Colon (tissue), 2 donors: Measurements from ENCODE around the gene RFTN2.
"Not testable (repeated sequence)": the region's sequence is repeated elsewhere in the genome, so short reads cannot be mapped to it uniquely, and the experiment has no call there.

ENCODE experiments used
- FAIRE-seq: peaks from 2 replicates; lab custom pipeline; 2012; peaks lifted over from hg19 to GRCh38; lab: Jason Lieb, UNC
- donor health status: control.
- donor health status: control.

The RFTN2 gene

GRCh38 chr2:197674060-197674459, 1.3 kb downstream of the RFTN2 start:
- FAIRE-seq, result no peak

DNA sequence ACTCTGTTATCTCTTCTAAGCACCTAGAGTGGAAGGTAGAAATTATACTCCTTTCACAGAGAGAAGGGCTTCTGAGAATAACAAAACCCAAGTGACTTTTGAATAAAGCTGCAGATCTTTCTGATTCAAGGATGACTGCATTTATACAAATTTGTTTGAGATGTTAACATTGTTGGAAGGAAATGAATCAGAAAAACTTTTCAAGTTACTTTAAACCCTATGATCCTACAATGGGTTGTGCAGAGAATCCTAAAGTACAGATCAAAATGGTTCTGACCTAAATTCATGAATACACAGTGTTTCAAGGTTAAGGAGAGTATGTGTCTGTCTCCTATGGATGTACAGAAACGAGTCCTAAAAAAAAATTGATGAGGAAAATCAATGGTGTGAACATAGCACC, 1.8 kb downstream of the RFTN2 start:
- FAIRE-seq, result no peak

DNA sequence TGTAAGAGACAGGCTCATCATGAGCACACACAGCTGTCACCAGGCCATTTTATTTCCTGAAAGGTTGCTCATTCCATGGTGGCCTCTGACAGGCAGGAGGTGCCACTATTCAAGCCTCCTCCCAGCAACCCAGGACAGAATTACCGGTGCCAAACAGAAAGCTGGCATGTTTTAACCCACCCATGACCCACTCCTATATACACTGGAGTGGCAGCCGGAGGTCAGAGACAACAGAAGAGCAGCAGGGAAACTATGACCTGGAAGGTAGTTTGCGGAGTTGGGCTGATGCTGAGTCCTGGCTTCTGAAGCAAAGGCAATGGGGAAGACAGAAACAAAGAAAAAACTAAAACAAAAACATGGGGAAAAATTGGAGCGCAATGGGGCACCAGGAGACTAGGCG, 2.3 kb downstream of the RFTN2 start:
- FAIRE-seq, result no peak

DNA sequence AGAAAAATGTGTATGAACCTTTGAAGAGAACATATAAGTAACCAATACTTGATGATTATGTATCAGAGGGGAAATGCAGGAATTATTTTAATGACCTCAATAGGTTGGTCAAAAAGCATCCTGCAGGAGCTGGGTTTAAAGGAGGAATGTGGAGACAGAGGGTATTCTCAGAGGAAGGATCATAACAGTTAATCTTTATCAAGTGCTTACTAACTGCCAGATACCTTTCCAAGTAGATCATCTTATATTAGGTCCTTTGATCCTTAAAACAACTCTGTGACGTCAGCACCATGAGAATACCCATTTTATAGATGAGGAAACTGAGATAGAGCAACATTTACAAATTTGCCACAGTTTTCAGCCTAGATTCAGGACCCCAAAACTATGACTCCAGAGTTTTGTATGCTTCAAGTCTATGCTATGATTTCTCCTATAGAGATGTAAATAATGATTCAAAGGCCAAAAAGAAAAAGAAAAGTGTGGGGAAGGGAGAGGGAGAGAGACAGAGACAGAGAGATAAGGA, 3.0 kb downstream of the RFTN2 start:
- FAIRE-seq, result no peak

DNA sequence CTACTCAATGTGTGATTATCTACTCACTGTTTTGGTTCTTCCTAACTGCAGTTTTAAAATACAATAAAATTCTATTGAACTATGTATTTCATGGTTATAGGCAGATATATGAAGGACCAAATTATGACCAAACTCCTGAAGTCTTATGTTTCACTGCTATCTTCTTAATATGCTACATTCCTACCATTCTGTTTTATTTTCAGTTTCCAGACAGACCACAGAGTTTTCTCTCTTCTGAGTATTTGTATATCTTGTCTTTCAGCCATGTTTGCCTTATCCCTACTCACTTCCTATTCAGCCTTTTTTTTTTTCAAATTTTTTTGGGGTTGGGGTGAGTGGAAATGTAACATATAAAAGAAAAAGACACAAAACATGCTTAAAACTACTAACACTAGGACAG, 6.3 kb downstream of the RFTN2 start:
- FAIRE-seq, result no peak

DNA sequence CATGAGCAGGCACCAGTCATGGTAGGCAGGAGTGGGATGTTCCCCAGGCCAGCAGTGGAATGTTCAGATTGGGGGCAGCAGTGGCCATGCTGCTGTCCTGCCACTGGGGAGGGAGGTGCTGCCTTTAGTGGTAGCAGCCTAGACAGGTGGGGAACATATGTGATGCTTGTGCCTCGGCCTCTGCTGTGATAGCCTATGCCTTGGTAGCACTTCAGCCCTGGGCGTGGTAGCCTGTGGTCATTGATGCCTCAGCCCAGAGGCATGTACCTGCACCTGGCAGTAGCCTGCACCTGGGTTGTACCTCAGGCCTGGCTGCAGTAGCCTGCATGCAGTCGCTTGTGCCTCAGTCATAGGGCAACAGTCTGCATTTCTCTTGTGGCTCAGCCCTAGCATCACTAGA, 7.1 kb downstream of the RFTN2 start:
- FAIRE-seq, result no peak

DNA sequence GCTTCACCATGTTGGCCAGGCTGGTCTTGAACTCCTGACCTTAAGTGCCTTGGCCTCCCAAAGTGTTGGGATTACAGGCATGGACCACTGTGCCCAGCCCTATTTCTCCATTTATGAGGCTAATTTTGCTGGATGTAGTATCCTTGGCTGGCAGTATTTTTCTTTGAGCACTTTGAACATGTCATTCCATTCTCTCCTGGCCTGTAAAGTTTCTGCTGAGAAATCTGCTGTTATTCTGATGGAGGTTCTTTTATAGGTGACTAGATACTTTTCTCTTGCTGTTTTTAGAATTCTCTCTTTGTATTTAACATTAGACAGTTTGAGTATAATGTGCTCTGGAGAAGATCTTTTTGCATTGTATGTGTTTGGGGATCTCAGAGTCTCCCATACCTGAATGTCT, 9.1 kb downstream of the RFTN2 start:
- no peak for FAIRE-seq

DNA sequence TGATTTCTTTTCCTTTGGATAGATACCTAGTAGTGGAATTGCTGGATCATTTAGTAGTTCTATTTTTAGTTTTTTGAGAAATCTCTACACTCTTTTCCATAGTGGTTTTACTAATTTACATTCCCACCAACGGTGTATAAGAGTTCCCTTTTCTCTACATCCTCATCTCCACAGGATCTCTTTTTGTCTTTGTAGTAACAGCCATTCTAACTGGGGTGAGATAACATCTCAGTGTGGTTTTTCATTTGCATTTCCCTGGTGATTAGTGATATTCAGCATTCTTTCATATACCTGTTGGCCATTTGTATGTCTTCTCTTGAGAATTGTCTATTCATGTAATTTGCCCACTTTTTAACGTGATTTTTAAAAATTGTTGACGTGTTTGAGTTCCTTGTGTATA, 13.8 kb downstream of the RFTN2 start:
- no peak for FAIRE-seq

DNA sequence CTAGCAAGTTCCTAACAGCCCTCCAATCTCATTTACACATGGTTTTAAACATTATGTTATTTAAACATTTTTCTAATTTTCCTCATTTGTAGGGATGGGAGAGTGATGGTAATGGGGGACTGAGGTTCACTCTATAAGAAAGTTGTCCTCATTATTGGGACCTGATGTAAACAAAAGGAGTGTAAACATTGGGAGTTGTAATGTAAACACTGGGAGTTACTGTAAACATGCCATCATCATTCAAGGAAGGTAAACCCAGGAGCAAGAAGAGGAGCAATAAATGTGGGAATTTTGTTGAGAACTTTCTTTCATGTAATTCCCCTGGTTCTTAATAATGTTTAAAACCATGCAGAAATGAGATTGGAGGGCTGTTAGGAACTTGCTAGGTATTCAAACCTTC, 17.8 kb downstream of the RFTN2 start:
- FAIRE-seq, result no peak

GRCh38 chr2:197647961-197648690, 27.3 kb downstream of the RFTN2 start:
- no peak for FAIRE-seq

DNA sequence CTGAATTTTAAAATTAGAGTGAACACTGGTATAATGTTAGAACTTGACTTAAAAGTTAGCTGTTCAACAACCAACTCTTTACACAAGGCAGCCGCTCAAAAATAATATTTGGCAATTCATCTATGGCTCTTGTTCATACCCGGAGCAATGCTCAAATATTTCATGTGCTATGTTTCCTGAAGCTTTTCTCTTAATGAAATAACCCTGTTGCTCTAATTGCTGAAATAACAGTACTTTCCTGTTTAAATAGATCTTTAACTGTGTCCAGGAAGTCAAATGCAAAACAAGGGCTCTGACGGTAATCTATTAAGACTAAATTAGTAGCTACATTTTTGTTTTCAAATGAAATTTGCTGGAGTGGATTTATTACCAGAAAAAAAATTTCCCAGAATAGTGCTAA, 33.7 kb downstream of the RFTN2 start:
- FAIRE-seq, result no peak

DNA sequence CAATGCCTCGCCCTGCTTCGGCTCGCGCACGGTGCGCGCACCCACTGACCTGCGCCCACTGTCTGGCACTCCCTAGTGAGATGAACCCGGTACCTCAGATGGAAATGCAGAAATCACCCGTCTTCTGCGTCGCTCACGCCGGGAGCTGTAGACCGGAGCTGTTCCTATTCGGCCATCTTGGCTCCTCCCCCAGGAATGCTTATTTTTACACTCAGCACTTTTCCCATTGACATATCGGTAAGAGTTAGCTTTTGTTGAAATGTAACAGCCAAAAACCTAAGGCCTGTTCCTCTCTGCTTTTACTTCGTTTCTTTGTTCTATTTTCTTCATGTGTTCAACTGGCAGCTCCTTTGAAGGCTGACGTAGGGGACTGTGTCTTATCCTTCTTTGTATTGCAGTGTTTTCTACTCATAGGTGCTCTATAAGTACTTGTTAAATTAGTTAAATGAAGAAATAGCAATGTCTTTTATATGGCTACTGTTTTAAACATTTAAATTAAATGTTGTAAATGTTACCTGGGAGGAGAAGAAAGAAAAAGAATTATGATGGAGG, 34.7 kb downstream of the RFTN2 start:
- not testable (repeated sequence) for FAIRE-seq

DNA sequence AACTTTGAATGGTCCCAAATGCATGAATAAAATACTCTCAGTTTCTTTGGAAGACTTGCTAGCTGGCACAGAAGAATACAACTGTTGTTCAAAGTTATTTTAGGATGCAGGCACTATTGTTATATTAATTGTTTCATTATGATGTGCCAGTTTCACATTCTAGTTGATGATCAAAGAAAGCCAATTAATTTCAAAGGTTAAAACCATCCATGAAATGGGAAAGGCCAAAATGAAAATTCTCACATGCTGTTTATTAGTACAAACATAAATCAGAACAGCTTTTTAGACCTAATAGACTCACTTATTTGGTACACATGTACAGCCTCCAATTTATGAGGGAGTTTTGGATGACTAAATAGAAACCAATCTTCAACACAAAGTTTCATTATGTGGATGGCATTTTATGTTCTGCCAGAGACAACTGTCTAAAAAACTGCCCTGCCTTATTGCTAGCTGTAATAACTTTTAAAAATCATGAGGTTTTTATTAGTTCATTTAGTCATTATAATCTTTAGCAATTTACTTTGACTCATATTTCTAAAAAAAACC, 42.2 kb downstream of the RFTN2 start:
- FAIRE-seq, result no peak

- FAIRE-seq, result no peak
These were observed 47.3 kb downstream of the RFTN2 start for GRCh38 chr2:197628043-197628500.

GRCh38 chr2:197626965-197627625, 48.3 kb downstream of the RFTN2 start:
- FAIRE-seq, result no peak

DNA sequence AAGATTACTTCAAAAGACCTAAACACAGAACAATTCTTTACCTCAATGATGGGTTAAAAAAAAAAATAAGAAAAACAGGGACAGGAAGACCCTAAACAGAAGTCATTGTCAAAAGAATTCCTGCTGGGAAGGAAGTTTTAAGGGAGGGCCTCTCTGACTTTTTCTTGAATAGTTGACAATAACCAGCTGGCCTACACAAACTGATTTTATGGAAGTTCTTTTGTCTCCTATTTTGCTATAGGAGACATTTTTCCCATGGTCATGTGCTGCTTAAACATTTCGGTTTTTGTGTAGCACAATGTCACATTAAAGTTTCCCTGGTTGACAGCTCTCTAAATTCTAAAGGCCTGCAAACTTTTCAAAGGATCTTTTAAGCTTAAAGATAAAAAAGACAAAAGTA, 55.3 kb downstream of the RFTN2 start:
- no peak for FAIRE-seq

DNA sequence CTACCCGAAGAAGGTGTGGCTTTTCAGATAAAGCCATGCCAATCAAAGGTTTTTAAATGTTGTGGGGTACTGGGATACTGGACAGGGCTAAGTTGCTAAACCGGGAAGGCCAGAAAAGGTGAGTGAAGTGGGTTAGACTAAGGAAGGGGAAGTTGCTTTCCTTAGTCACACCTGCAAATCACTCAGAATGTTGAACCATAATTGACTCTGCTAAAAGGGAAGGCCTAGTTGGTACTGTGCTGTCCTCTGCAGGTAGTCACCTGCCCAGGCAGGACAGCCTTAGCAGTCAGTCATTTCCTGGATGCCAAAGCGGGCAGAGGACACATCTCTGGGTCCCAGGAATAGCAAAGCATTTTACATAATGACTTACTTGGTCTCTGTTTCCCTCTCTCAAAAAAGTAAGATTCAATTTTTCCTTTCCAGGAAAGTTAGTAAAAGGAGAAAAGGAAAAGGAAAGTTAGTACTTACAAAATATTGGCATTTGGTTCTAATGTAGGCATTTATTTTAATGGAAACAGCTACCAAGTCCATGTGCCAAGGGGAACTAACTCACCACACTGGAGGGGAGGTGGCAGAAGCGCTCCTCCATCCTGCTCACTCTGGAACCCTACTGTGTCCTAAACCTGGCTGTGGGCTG, 60.3 kb downstream of the RFTN2 start:
- FAIRE-seq, result no peak

DNA sequence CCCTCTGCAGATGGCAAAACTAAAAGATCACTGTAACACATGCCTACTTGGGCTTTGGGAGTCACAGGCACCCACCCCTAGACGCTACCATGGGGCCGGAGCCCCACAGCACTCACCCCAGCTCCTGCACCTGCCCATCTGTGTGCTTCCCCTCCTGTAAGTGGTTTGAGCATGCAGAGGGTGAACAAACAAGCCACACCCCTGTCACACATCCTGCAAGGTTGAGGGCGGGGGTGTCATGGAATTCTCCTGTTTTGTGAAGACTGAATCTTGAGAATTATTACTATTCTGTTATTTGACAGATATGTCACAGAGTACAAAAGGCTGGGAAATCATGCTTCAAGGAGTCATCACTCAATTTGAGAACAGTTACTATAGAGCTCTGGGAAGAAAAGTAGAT, 60.9 kb downstream of the RFTN2 start:
- FAIRE-seq, result no peak

- no peak for FAIRE-seq
These were observed 61.8 kb downstream of the RFTN2 start for GRCh38 chr2:197613509-197613987.

- no peak for FAIRE-seq
These were observed 69.2 kb downstream of the RFTN2 start for GRCh38 chr2:197606180-197606579.

GRCh38 chr2:197604117-197604860, 71.1 kb downstream of the RFTN2 start:
- FAIRE-seq, result no peak

GRCh38 chr2:197601726-197602125, 73.7 kb downstream of the RFTN2 start:
- FAIRE-seq, result no peak
